IPS-NIHi11 (cell line): Measurements from ENCODE around the gene GCK.

Experiments
- DNase-seq: peaks from one replicate; pipeline ENCODE4 v3.0.0; 2012; ENCODE audit warnings: mixed read lengths, low spot score

Gene GCK

GRCh38 chr7:44155191-44156185 lies 33.8 kb downstream of the GCK start:
- DNase-seq = no peak

- no peak for DNase-seq
These were observed 34.5 kb downstream of the GCK start for GRCh38 chr7:44154703-44155102.

GRCh38 chr7:44153948-44154335 lies 35.3 kb downstream of the GCK start:
- no peak for DNase-seq

- DNase-seq = no peak
These were observed 36.0 kb downstream of the GCK start for GRCh38 chr7:44152971-44153947.

GRCh38 chr7:44151956-44152355 lies 37.3 kb downstream of the GCK start:
- no peak for DNase-seq

- no peak for DNase-seq
These were observed 38.0 kb downstream of the GCK start for GRCh38 chr7:44150966-44151941.

- no peak for DNase-seq
These were observed 38.8 kb downstream of the GCK start for GRCh38 chr7:44150466-44150832.

GRCh38 chr7:44149571-44150465 lies 39.4 kb downstream of the GCK start:
- DNase-seq = no peak

- DNase-seq = no peak
These were observed 40.2 kb downstream of the GCK start for GRCh38 chr7:44148961-44149536.

- no peak for DNase-seq
These were observed 41.1 kb downstream of the GCK start for GRCh38 chr7:44148166-44148565.

- no peak for DNase-seq
These were observed 41.9 kb downstream of the GCK start for GRCh38 chr7:44147026-44147991.

- DNase-seq = peak; percentile 99
These were observed 43.0 kb downstream of the GCK start for GRCh38 chr7:44145969-44146911.

GRCh38 chr7:44145479-44145968 lies 43.7 kb downstream of the GCK start:
- peak; percentile 51 for DNase-seq

GRCh38 chr7:44144968-44145478 lies 44.2 kb downstream of the GCK start:
- peak; percentile 38 for DNase-seq

- DNase-seq = no peak
These were observed 44.7 kb downstream of the GCK start for GRCh38 chr7:44144426-44144967.

- no peak for DNase-seq
These were observed 45.5 kb downstream of the GCK start for GRCh38 chr7:44143646-44144250.
